Nephron (organoid): ENCODE data around the gene PTEN.

Experiments
- H3K27ac Mint-ChIP-seq, 3 experiments: 2 replicates each; pipeline ENCODE4 v1.8.0; 2020; ENCODE audit warnings: mixed read lengths in 3 of 3, mild to moderate bottlenecking in 2 of 3, moderate library complexity in 1 of 3
- H3K27me3 Mint-ChIP-seq: 2 replicates; pipeline ENCODE4 v1.8.0; 2021; ENCODE audit warnings: low read depth, mild to moderate bottlenecking, moderate library complexity, mixed read lengths
- H3K36me3 Mint-ChIP-seq: 2 replicates; pipeline ENCODE4 v1.8.0; 2020; ENCODE audit warnings: low read depth, mixed read lengths
- H3K4me1 Mint-ChIP-seq: 2 replicates; pipeline ENCODE4 v1.8.0; 2020; ENCODE audit warnings: mixed read lengths
- H3K4me3 Mint-ChIP-seq, 3 experiments: 2 replicates each; pipeline ENCODE4 v1.8.0; 2020; ENCODE audit warnings: mild to moderate bottlenecking in 3 of 3, mixed read lengths in 3 of 3, moderate library complexity in 2 of 3
- H3K9me3 Mint-ChIP-seq: 2 replicates; pipeline ENCODE4 v1.8.0; 2020; ENCODE audit warnings: mixed read lengths
- CTCF ChIP-seq, 3 experiments: fragments of 200-600 bp; sonication (generic); IDR thresholded peaks; one replicate each; pipeline ENCODE4 v1.5.0; 2021; ENCODE audit warnings: antibody characterized with exemption in 3 of 3; ENCODE audit not compliant: unreplicated experiment in 3 of 3

Gene PTEN

GRCh38 chr10:87920538-87920937 lies 57.1 kb downstream of the PTEN start:
- H3K27ac Mint-ChIP-seq, result no peak overlapping the region
- no peaks in the 10 kb centered on the region for H3K27me3 Mint-ChIP-seq
- H3K9me3 Mint-ChIP-seq, result no peaks in the 10 kb centered on the region
- peaks cover 73% of the 10 kb centered on the region for H3K36me3 Mint-ChIP-seq
- H3K4me3 Mint-ChIP-seq, result no peak overlapping the region
- no peak for TF ChIP-seq CTCF (IDR thresholded peaks at IDR 0.05; ENCODE audit: unreplicated experiment in 3 of 3)
- peaks cover 35% of the 10 kb centered on the region for H3K4me1 Mint-ChIP-seq

DNA sequence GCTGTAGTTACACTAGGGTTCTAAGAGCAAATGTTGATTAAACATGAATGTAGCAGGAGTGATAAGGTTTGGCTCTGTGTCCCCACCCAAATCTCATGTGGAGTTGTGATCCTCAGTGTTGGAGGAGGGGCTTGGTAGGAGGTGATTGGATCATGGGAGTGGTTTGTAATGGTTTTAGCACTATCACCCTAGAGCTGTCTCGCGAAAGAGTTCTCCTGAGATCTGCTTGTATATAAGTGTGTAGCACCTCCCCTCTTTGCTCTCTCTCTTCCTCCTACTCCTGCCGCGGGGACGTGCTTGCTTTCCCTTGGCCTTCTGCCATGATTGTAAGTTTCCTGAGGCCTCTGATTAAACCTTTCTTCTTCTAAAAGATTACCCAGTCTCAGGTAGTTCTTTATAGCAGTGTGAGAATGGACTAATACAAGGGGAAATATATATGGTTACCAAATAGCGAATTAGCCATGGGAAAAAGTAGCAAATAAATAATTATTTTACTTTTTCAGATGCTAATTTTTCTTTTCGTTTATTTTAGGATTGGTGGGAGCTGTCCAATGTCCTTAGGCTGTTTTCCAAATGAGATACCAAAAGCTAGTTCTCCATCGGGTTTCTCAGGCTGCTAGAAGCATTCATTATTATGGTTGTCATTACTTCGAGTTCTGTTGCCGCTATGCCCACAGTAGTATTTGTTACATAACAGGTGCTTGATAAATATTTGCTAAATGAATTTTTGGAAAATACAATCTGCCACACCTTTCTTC lies 58.7 kb downstream of the PTEN start:
- no peak overlapping the region for H3K4me3 Mint-ChIP-seq
- peaks cover 71% of the 10 kb centered on the region for H3K36me3 Mint-ChIP-seq
- H3K4me1 Mint-ChIP-seq, result peaks cover 33% of the 10 kb centered on the region
- H3K9me3 Mint-ChIP-seq, result no peaks in the 10 kb centered on the region
- H3K27ac Mint-ChIP-seq, result no peak overlapping the region
- H3K27me3 Mint-ChIP-seq, result no peaks in the 10 kb centered on the region
- no peak for TF ChIP-seq CTCF (IDR thresholded peaks at IDR 0.05; ENCODE audit: unreplicated experiment in 3 of 3)

DNA sequence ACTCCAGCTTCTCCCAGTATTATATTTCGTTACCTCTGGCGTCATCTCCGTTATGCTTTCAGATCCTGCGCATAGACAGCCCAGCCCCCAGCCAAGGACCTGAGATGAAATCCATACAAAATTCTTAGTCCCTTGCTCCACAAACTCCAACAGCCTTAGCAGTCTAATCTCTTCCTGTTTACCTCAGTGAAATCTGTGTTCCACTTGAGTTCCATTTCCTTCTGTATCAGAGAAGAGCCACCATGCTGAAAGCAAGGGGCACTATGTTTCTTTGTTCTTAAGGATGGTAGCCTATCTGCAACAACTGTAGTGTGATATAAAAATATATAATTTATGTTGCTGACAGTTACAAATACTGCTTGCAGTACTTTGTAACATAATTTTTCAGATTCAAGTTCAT lies 59.8 kb downstream of the PTEN start:
- Mint-ChIP-seq H3K36me3 (peaks cover 76% of the 10 kb centered on the region), H3K4me3 (no peak overlapping the region), H3K27me3 (no peaks in the 10 kb centered on the region), H3K4me1 (peaks cover 29% of the 10 kb centered on the region), H3K9me3 (no peaks in the 10 kb centered on the region), H3K27ac (no peak overlapping the region)
- TF ChIP-seq CTCF (IDR thresholded peaks at IDR 0.05; ENCODE audit: unreplicated experiment in 3 of 3), result no peak

DNA sequence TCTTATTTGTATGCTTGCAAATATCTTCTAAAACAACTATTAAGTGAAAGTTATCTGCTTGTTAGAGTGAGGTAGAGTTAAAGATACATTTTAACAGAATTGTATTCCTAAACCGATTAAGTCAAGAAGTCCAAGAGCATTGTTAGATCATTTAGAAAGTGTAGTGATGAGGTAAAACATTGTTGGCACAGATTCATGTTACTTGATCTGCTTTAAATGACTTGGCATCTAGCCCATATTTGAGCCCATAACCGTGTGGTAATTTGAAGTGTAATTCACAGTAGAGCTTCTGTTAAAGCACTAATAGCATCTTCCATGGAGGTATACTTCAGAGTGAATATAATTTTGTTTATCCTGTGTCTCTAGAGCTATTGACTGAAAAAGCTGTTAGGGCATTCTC lies 62.1 kb downstream of the PTEN start:
- no peaks in the 10 kb centered on the region for H3K9me3 Mint-ChIP-seq
- no peaks in the 10 kb centered on the region for H3K27me3 Mint-ChIP-seq
- peaks cover 64% of the 10 kb centered on the region for H3K36me3 Mint-ChIP-seq
- H3K27ac Mint-ChIP-seq, result no peak overlapping the region
- no peak overlapping the region for H3K4me3 Mint-ChIP-seq
- no peak for TF ChIP-seq CTCF (IDR thresholded peaks at IDR 0.05; ENCODE audit: unreplicated experiment in 3 of 3)
- peaks cover 23% of the 10 kb centered on the region for H3K4me1 Mint-ChIP-seq

- H3K9me3 Mint-ChIP-seq, result no peaks in the 10 kb centered on the region
- TF ChIP-seq CTCF (IDR thresholded peaks at IDR 0.05; ENCODE audit: unreplicated experiment in 3 of 3), result no peak
- peaks cover 23% of the 10 kb centered on the region for H3K4me1 Mint-ChIP-seq
- no peaks in the 10 kb centered on the region for H3K27me3 Mint-ChIP-seq
- no peak overlapping the region for H3K4me3 Mint-ChIP-seq
- no peak overlapping the region for H3K27ac Mint-ChIP-seq
- H3K36me3 Mint-ChIP-seq, result peaks cover 58% of the 10 kb centered on the region
These were observed 63.7 kb downstream of the PTEN start for GRCh38 chr10:87927091-87927490.

- Mint-ChIP-seq H3K36me3 (peaks cover 50% of the 10 kb centered on the region), H3K4me3 (no peak overlapping the region), H3K27ac (no peak overlapping the region), H3K4me1 (peaks cover 17% of the 10 kb centered on the region), H3K9me3 (no peaks in the 10 kb centered on the region), H3K27me3 (no peaks in the 10 kb centered on the region)
- no peak for TF ChIP-seq CTCF (IDR thresholded peaks at IDR 0.05; ENCODE audit: unreplicated experiment in 3 of 3)
These were observed 65.6 kb downstream of the PTEN start for GRCh38 chr10:87928996-87929395.
